ENCODE measurements around the gene MYCBPAP. TPM values are rescaled to one million over a fixed set of nuclear protein-coding genes. Genes with fewer than 3 reads are reported as not detected.

The MYCBPAP gene
- total RNA-seq, 1 donor from 2014 or later: 1.7 TPM

DNA sequence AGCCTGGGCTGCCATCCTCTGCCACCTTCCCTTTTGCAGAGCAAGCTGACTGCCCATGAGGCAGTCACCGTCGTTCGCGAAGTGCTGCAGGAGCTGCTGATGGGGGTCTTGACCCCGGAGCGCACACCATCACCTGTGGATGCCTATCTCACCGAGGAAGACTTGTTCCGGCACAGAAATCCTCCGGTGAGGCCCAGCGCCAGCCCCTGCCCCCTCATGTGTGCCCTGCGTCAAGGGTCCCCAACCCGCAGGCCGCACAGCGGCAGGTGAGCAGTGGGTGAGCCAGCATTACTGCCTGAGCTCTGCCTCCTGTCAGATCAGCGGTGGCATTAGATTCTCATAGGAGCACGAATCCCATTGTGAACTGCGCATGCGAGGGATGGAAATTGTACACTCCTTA is 16.6 kb downstream of the MYCBPAP start:
- TF ChIP-seq, protein P1, sequence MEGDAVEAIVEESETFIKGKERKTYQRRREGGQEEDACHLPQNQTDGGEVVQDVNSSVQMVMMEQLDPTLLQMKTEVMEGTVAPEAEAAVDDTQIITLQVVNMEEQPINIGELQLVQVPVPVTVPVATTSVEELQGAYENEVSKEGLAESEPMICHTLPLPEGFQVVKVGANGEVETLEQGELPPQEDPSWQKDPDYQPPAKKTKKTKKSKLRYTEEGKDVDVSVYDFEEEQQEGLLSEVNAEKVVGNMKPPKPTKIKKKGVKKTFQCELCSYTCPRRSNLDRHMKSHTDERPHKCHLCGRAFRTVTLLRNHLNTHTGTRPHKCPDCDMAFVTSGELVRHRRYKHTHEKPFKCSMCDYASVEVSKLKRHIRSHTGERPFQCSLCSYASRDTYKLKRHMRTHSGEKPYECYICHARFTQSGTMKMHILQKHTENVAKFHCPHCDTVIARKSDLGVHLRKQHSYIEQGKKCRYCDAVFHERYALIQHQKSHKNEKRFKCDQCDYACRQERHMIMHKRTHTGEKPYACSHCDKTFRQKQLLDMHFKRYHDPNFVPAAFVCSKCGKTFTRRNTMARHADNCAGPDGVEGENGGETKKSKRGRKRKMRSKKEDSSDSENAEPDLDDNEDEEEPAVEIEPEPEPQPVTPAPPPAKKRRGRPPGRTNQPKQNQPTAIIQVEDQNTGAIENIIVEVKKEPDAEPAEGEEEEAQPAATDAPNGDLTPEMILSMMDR (IDR thresholded peaks at IDR 0.05; ENCODE audit: unreplicated experiment): no peak
- Mint-ChIP-seq H3K27me3 (peaks cover 9% of the 10 kb centered on the region), H3K4me3 (ENCODE audit: low read depth) (no peak overlapping the region), H3K27ac (no peak overlapping the region), H3K36me3 (ENCODE audit: insufficient read depth) (no peaks in the 10 kb centered on the region), H3K4me1 (ENCODE audit: low read depth) (peaks cover 3% of the 10 kb centered on the region), H3K9me3 (ENCODE audit: low read depth) (no peaks in the 10 kb centered on the region)
- DNase-seq (ENCODE audit: low spot score, unreplicated experiment): no peak

DNA sequence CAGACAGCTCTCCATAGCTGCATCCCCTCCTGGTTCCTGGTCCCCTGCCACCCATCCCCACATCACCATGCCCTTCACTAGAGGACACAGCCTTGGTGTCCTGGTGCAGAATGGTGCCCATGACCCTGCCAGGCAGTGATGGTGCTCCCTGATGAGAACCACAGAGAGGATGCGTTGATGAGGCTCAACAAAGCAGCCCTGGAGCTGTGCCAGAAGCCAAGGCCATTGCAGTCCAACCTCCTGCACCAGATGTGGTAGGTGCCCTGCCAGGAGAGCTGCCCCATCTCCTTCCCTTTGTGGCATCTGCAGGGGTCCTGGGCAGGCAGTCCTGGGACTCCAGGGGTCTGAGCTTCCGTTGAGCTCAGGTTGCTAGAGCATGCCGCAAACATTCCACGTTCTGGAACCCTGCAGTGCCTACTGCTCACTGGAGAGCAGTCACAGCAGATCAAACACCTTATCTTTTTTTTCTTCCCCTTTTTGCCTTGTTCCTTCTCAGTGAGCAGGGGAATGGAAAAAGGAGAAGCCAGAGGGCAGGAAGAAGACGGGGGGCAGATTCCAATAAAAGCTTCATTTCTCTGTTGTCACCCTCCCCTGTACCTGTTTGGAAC is 19.0 kb downstream of the MYCBPAP start:
- Mint-ChIP-seq H3K27me3 (peaks cover 12% of the 10 kb centered on the region), H3K4me3 (ENCODE audit: low read depth) (no peak overlapping the region), H3K9me3 (ENCODE audit: low read depth) (no peaks in the 10 kb centered on the region), H3K36me3 (ENCODE audit: insufficient read depth) (no peaks in the 10 kb centered on the region), H3K4me1 (ENCODE audit: low read depth) (peaks cover 15% of the 10 kb centered on the region), H3K27ac (no peak overlapping the region)
- TF ChIP-seq, protein P1 (IDR thresholded peaks at IDR 0.05; ENCODE audit: unreplicated experiment): no peak
- no peak for DNase-seq (ENCODE audit: low spot score, unreplicated experiment)

DNA sequence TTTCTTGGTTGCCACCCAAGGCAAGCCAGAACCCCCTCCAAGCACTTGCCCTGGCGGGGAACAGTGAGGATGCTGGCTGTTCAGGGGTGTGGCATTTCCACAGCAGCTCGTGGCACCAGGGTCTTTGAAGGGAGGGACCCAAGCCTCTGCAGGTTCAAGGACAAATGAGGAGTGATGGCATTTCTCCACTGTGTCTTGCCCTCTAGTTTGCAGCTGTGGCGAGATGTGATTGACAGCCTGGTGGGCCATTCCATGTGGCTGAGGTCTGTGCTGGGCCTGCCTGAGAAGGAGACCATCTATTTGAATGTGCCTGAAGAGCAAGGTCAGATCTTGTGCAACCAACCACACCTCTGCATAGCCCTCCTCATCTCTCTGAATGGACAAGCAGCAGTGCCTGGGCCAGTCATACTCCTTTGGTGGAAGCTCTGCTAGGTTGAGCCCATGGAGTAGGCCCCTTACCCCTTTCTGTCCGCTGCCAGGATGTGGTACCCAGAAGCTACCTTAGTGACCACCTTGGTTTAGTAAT is 19.8 kb downstream of the MYCBPAP start:
- no peak overlapping the region for H3K4me3 Mint-ChIP-seq (ENCODE audit: low read depth)
- no peaks in the 10 kb centered on the region for H3K36me3 Mint-ChIP-seq (ENCODE audit: insufficient read depth)

DNA sequence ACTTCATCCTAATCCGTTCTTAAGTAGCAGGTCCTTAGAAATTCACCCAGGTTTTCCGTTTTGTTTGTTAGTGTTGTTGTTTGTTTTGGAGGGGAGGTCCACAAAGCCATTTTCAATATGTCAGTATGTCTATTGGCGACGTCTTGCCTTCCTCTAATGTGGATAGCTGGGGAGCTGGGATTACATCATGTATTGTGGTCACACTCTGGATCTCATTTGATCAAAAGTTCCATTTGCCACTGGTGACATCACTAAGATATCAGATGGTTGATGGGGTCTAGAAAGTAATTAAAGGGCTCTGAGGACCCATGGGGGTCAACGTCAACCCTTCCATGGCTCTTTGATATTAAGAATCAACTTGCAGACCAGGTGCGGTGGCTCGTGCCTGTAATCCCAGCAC is 21.6 kb downstream of the MYCBPAP start:
- DNase-seq (ENCODE audit: low spot score, unreplicated experiment): no peak
- H3K36me3 Mint-ChIP-seq (ENCODE audit: insufficient read depth): no peaks in the 10 kb centered on the region
- TF ChIP-seq, protein P1 (IDR thresholded peaks at IDR 0.05; ENCODE audit: unreplicated experiment): no peak
- no peak overlapping the region for H3K27ac Mint-ChIP-seq
- H3K4me3 Mint-ChIP-seq (ENCODE audit: low read depth): no peak overlapping the region
- peaks cover 33% of the 10 kb centered on the region for H3K4me1 Mint-ChIP-seq (ENCODE audit: low read depth)
- no peaks in the 10 kb centered on the region for H3K9me3 Mint-ChIP-seq (ENCODE audit: low read depth)
- peaks cover 20% of the 10 kb centered on the region for H3K27me3 Mint-ChIP-seq

More for the DNA sequence above, 19.8 kb downstream of the MYCBPAP start:
- H3K27me3 Mint-ChIP-seq: peaks cover 12% of the 10 kb centered on the region
- DNase-seq (ENCODE audit: low spot score, unreplicated experiment): no peak
- TF ChIP-seq, protein P1 (IDR thresholded peaks at IDR 0.05; ENCODE audit: unreplicated experiment): no peak
- H3K27ac Mint-ChIP-seq: no peak overlapping the region
- H3K4me1 Mint-ChIP-seq (ENCODE audit: low read depth): peaks cover 17% of the 10 kb centered on the region
- H3K9me3 Mint-ChIP-seq (ENCODE audit: low read depth): no peaks in the 10 kb centered on the region

DNA sequence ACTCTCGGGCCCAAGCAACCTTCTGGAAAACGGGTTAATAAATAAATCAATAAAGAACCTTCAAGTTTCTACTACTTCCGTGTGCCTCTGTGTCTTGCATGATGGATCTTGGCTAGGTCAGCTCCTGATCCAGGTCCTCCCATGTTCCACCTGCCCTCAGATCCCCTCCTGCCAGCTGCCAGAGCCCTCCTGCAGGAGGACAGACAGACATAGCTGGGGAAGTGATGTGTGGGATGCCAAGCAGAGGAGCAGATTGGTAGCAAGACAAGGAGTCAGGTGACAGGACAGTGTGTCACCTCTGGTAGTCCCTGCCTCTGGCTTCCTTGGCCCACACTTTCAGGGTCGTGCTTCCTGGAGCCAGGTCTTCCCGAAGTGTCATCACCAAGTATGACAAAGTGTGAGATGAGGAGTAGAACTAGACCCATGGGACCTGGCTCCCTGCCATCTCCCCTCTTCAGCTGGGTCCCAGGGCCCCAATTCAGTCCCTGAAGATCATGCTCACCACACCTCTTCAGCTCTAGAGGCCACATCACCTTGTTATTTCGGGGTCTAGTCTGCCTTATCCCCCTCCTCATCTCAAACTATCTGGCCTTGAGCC is 23.3 kb downstream of the MYCBPAP start:
- H3K27me3 Mint-ChIP-seq: peaks cover 24% of the 10 kb centered on the region
- peaks cover 3% of the 10 kb centered on the region for H3K36me3 Mint-ChIP-seq (ENCODE audit: insufficient read depth)
- no peaks in the 10 kb centered on the region for H3K9me3 Mint-ChIP-seq (ENCODE audit: low read depth)
- H3K4me1 Mint-ChIP-seq (ENCODE audit: low read depth): peaks cover 36% of the 10 kb centered on the region
- TF ChIP-seq, protein P1 (IDR thresholded peaks at IDR 0.05; ENCODE audit: unreplicated experiment): no peak
- no peak overlapping the region for H3K4me3 Mint-ChIP-seq (ENCODE audit: low read depth)
- H3K27ac Mint-ChIP-seq: no peak overlapping the region
- DNase-seq (ENCODE audit: low spot score, unreplicated experiment): no peak

Data from progenitor cell of endocrine pancreas (in vitro differentiated cells).